ENCODE data around the gene CAMK2B. TPM values are rescaled to one million over a fixed set of nuclear protein-coding genes. Genes with fewer than 3 reads are reported as not detected.

The CAMK2B gene
- total RNA-seq, 4 donors from 2014 or later = 7.0 to 19.3 (median 18.5) TPM

DNA sequence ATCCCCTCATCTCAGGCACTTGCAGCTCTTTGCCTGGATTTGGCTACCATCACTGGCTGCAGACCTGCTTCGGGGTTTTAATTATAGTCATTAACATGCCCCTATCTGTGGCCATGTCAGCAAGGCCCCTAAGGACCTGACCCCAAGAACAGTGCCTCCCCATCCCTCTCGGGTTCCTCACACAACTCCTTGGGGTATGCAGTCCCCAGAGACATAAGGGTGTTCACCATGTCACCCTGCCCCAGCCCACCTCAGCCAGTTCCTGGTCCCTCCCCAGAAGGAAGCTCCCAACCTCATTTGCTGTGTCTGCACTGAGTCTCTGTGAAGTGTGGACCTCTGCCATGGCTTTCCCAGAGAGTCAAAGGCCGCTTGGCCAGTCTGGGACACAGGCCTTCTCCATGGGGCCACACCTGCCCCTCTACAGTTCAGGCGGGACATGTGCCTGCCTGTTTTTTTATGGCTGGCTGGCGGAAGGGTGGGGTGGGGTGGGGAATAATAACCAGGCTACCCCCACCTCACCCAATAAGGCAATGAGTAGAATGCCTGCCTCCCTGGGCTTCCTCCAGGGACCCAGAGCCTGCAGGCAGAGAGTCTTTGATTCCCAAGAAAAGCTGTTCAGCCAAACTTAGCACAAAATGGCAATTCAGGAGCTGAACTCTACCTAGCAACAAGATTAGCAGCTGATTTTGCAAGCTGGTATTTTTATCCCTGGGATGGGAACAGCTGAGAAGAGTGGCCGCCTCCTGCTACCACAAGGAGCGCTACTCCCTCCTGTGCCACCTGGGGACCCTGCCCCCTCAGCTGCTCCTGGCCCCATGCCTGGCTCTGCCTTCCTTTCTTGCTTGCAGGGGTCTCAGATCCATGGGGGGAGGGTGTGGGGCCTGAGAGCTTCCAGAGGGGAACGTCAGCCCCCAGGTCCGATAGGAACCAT lies 23.7 kb upstream of the CAMK2B start:
- TF ChIP-seq, protein P1, sequence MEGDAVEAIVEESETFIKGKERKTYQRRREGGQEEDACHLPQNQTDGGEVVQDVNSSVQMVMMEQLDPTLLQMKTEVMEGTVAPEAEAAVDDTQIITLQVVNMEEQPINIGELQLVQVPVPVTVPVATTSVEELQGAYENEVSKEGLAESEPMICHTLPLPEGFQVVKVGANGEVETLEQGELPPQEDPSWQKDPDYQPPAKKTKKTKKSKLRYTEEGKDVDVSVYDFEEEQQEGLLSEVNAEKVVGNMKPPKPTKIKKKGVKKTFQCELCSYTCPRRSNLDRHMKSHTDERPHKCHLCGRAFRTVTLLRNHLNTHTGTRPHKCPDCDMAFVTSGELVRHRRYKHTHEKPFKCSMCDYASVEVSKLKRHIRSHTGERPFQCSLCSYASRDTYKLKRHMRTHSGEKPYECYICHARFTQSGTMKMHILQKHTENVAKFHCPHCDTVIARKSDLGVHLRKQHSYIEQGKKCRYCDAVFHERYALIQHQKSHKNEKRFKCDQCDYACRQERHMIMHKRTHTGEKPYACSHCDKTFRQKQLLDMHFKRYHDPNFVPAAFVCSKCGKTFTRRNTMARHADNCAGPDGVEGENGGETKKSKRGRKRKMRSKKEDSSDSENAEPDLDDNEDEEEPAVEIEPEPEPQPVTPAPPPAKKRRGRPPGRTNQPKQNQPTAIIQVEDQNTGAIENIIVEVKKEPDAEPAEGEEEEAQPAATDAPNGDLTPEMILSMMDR (IDR thresholded peaks at IDR 0.05) = no peak
- no peak for TF ChIP-seq POLR2A (IDR thresholded peaks at IDR 0.05)
- Histone ChIP-seq H3K4me1 (peaks cover 0 to 8% of the 10 kb centered on the region in 2 donors), H3K27me3 (no peaks in the 10 kb centered on the region), H3K27ac (no peak overlapping the region), H3K36me3 (no peaks in the 10 kb centered on the region), H3K9me3 (no peaks in the 10 kb centered on the region), H3K4me3 (replicated peaks in 1 of 3) (no peak overlapping the region)
- 80 to 85% methylated on average over 7 to 9 of the region's 9 CpGs for WGBS, 2 donors
- no peak for DNase-seq
- intact Hi-C loops (cut with DNase I) = no loop called here

DNA sequence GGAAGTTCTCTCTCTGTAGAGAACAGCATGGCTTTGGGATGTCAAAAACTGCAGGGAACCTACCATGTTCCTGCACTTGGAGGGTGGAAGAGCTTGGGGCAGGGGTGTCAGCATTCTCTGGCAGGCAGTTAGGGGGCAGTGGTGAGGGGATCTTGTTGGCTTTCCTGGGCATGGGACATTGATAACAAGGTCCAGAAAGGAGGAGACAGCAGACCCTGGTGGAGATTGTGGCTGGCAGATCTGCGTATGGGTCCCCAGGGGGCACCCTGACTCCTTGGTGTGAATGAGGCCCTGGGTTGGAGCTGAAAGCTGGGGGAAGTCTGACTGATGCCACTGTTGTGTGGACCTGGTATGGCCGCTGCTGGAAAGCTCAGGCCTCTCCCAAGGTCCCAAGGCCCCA lies 22.9 kb upstream of the CAMK2B start:
- TF ChIP-seq, protein P1 (IDR thresholded peaks at IDR 0.05) = no peak
- TF ChIP-seq POLR2A (IDR thresholded peaks at IDR 0.05) = no peak

DNA sequence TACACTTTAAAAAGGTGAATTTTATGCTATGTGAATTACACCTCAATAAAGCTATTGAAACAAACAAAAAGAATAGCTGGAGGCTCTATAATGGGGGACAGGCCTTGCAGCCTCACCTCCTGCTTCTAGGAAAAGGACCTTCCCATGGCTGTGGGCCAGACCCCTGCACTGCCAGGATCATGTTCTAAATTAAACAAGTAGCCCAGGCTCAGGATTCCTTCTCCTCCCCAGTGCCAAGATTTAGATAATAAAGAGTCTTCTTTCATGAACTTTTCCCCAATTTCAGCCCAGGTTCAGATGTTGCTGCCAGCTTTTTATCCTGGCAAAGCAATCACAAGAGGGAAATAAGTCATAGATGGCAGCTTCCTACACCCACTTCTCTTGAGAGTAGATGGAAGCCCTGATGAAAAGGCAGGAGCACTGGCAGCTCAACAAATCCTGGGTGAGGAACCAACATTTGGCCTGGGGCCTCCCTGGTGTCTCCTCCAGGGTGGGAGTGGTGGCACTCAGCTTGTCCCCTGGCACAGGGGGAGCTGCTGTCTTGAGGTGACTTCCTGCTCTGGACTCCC lies 22.2 kb upstream of the CAMK2B start:
- H3K36me3 ChIP-seq = no peaks in the 10 kb centered on the region
- TF ChIP-seq, protein P1 (IDR thresholded peaks at IDR 0.05) = no peak
- no peak for TF ChIP-seq POLR2A (IDR thresholded peaks at IDR 0.05)
- H3K4me1 ChIP-seq = peaks cover 0 to 8% of the 10 kb centered on the region in 2 donors
- DNase-seq = peak; percentile 26 to 56
- no peak overlapping the region for H3K27ac ChIP-seq
- H3K27me3 ChIP-seq = no peaks in the 10 kb centered on the region
- no peaks in the 10 kb centered on the region for H3K9me3 ChIP-seq
- intact Hi-C loops (cut with DNase I) = no loop called here
- H3K4me3 ChIP-seq (replicated peaks in 1 of 3) = no peak overlapping the region

More for the DNA sequence above, 22.9 kb upstream of the CAMK2B start:
- no peaks in the 10 kb centered on the region for H3K9me3 ChIP-seq
- no peak overlapping the region for H3K27ac ChIP-seq
- H3K27me3 ChIP-seq = no peaks in the 10 kb centered on the region
- intact Hi-C loops (cut with DNase I) = no loop called here
- WGBS, 2 donors = 83 to 88% methylated on average over 1 to 2 of the region's 2 CpGs
- DNase-seq = no peak
- H3K36me3 ChIP-seq = no peaks in the 10 kb centered on the region
- H3K4me1 ChIP-seq = peaks cover 0 to 8% of the 10 kb centered on the region in 2 donors
- H3K4me3 ChIP-seq (replicated peaks in 1 of 3) = no peak overlapping the region

DNA sequence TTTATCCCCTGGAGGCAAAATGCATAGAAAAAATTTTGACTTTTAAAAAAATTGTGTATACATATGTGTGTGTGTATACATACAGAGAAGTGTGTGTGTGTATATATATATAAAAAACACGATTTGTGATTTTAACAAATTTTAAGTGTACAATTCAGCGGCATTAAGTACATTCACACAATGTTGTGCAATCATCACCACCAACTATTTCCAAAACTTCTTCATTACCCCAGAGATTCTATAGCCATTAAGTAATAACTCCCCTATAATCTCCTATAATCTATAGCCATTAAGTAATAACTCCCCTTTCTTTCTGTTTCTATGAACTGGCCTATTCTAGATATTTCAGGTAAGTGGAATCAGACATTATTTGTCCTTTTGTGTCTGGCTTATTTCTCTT lies 20.7 kb upstream of the CAMK2B start:
- intact Hi-C loops (cut with DNase I) = no loop called here
- whole genome bisulfite sequencing, 2 donors = 90 to 96% methylated on average over 2 of the region's 2 CpGs

More for the DNA sequence above, 20.7 kb upstream of the CAMK2B start:
- TF ChIP-seq POLR2A (IDR thresholded peaks at IDR 0.05) = no peak
- TF ChIP-seq, protein P1 (IDR thresholded peaks at IDR 0.05) = no peak
- Histone ChIP-seq H3K27ac (no peak overlapping the region), H3K36me3 (no peaks in the 10 kb centered on the region), H3K4me1 (peaks cover 0 to 8% of the 10 kb centered on the region in 2 donors), H3K27me3 (no peaks in the 10 kb centered on the region), H3K4me3 (replicated peaks in 1 of 3) (no peak overlapping the region), H3K9me3 (no peaks in the 10 kb centered on the region)
- DNase-seq = no peak

Data from thyroid gland (tissue), 4 donors.